H1 (cell line): ENCODE results near the gene UBE2I. TPM values are rescaled to one million over a fixed set of nuclear protein-coding genes. Genes with fewer than 3 reads are reported as not detected.

Experiments
- CTCF ChIA-PET: fragments of 300-600 bp; sonication (Branson Sonifier 250); formaldehyde crosslinking; loops from one replicate; lab custom pipeline; 2021; ENCODE audit not compliant: partially characterized antibody; lab: Charles Lee
- POLR2A ChIA-PET: fragments of 300-600 bp; sonication (Branson Sonifier 250); formaldehyde crosslinking; loops from one replicate; lab custom pipeline; 2021; ENCODE audit warnings: inconsistent platforms; ENCODE audit not compliant: partially characterized antibody; lab: Charles Lee
- DNase-seq, 2 experiments: peaks; one replicate each; pipeline versions ENCODE4 v3.0.0 to v3.0.0-alpha.2; 2010 to 2022; ENCODE audit warnings: low spot score in 2 of 2, low read depth in 1 of 2, mixed read lengths in 1 of 2
- FAIRE-seq: peaks from 2 replicates; lab custom pipeline; 2011; peaks lifted over from hg19 to GRCh38; lab: Jason Lieb, UNC
- H2AFZ ChIP-seq: 2 replicates; pipeline ENCODE4 v1.8.1; 2012; ENCODE audit warnings: low read length, inconsistent platforms
- H2AK5ac ChIP-seq: 2 replicates; pipeline ENCODE4 v1.6.1; 2013; ENCODE audit warnings: low read depth, low read length
- H2BK120ac ChIP-seq: replicated peaks from 2 replicates; pipeline ENCODE3; 2013; ENCODE audit warnings: low read depth, low read length, inconsistent platforms
- H2BK12ac ChIP-seq: 2 replicates; pipeline ENCODE4 v1.6.1; 2013; ENCODE audit warnings: low read depth, low read length
- H2BK15ac ChIP-seq: 2 replicates; pipeline ENCODE4 v1.6.1; 2013; ENCODE audit warnings: low read length
- H2BK20ac ChIP-seq: 2 replicates; pipeline ENCODE4 v1.6.1; 2013; ENCODE audit warnings: low read length
- H2BK5ac ChIP-seq: 2 replicates; pipeline ENCODE4 v1.6.1; 2013; ENCODE audit warnings: low read depth, low read length
- H3K14ac ChIP-seq: 2 replicates; pipeline ENCODE4 v1.6.1; 2013; ENCODE audit warnings: inconsistent platforms; ENCODE audit not compliant: insufficient read length
- H3K18ac ChIP-seq: 2 replicates; pipeline ENCODE4 v1.6.1; 2013; ENCODE audit warnings: low read length; ENCODE audit errors: extremely low read depth
- H3K23ac ChIP-seq: 2 replicates; pipeline ENCODE4 v1.6.1; 2013; ENCODE audit warnings: inconsistent platforms; ENCODE audit not compliant: insufficient read length
- H3K23me2 ChIP-seq: 2 replicates; pipeline ENCODE4 v1.6.1; 2013; ENCODE audit warnings: low read depth, low read length
- H3K27ac ChIP-seq: 2 replicates; pipeline ENCODE4 v1.6.1; 2011; ENCODE audit warnings: low read depth, low read length, inconsistent platforms
- H3K27me3 ChIP-seq, 4 experiments: replicated peaks in 1 of 4; 1 replicate in 1 of 4; 2 replicates in 3 of 4; pipeline versions ENCODE4 v1.6.1 to v1.8.1; 2011 to 2013; ENCODE audit warnings: low read length in 3 of 4, mild to moderate bottlenecking in 3 of 4, inconsistent platforms in 2 of 4, mixed read lengths in 2 of 4, moderate library complexity in 1 of 4; ENCODE audit not compliant: control insufficient read depth in 3 of 4, insufficient read depth in 3 of 4; ENCODE audit errors: extremely low read depth in 1 of 4
- H3K36me3 ChIP-seq, 4 experiments: 2 replicates each; pipeline versions ENCODE4 v1.6.1 to v1.8.1; 2011 to 2013; ENCODE audit warnings: mild to moderate bottlenecking in 4 of 4, low read length in 3 of 4, moderate library complexity in 2 of 4, control low read depth in 1 of 4, inconsistent platforms in 1 of 4; ENCODE audit not compliant: insufficient read depth in 4 of 4, control insufficient read depth in 2 of 4
- H3K4ac ChIP-seq: replicated peaks from 2 replicates; pipeline ENCODE3; 2013; ENCODE audit warnings: low read length, low read depth, mixed read lengths, inconsistent platforms; ENCODE audit not compliant: insufficient read length
- H3K4me1 ChIP-seq, 4 experiments: replicated peaks in 1 of 4; 1 replicate in 1 of 4; 2 replicates in 3 of 4; pipeline versions ENCODE4 v1.6.1 to v1.8.1; 2011 to 2013; ENCODE audit warnings: low read length in 3 of 4, inconsistent platforms in 2 of 4, mixed read lengths in 1 of 4; ENCODE audit not compliant: insufficient read depth in 4 of 4, control insufficient read depth in 3 of 4
- H3K4me2 ChIP-seq, 2 experiments: 2 replicates each; pipeline versions ENCODE4 v1.6.1 to v1.8.1; 2011 to 2013; ENCODE audit warnings: low read depth in 2 of 2, low read length in 2 of 2, control low read depth in 1 of 2, inconsistent platforms in 1 of 2, mild to moderate bottlenecking in 1 of 2; ENCODE audit not compliant: insufficient read depth in 1 of 2
- H3K4me3 ChIP-seq, 4 experiments: fragments of 200-600, 300-600 bp in 1 of 4; sonication (generic), shearing (Covaris generic), sonication (Bioruptor Twin) in 1 of 4; 2 replicates each; pipeline versions ENCODE4 v1.5.1 to v1.8.1; 2011 to 2016; ENCODE audit warnings: low read length in 4 of 4, low read depth in 3 of 4, control low read depth in 2 of 4, inconsistent platforms in 2 of 4, mild to moderate bottlenecking in 2 of 4, mixed read lengths in 1 of 4, moderate library complexity in 1 of 4; ENCODE audit not compliant: insufficient read depth in 2 of 4; ENCODE audit errors: extremely low read depth in 1 of 4
- H3K56ac ChIP-seq: replicated peaks from 2 replicates; pipeline ENCODE3; 2013; ENCODE audit warnings: low read depth, mild to moderate bottlenecking, mixed read lengths, low read length, inconsistent platforms; ENCODE audit not compliant: insufficient read length
- H3K79me1 ChIP-seq: 2 replicates; pipeline ENCODE4 v1.6.1; 2013; ENCODE audit warnings: low read depth, low read length, control low read depth
- H3K79me2 ChIP-seq, 2 experiments: 2 replicates each; pipeline versions ENCODE4 v1.6.1 to v1.8.1; 2012 to 2013; ENCODE audit warnings: low read length in 2 of 2, mild to moderate bottlenecking in 2 of 2, inconsistent platforms in 1 of 2; ENCODE audit not compliant: insufficient read depth in 2 of 2, control insufficient read depth in 1 of 2
- H3K9ac ChIP-seq, 4 experiments: replicated peaks in 1 of 4; 1 replicate in 1 of 4; 2 replicates in 3 of 4; pipeline versions ENCODE4 v1.6.1 to v1.8.1; 2011 to 2013; ENCODE audit warnings: low read depth in 3 of 4, low read length in 3 of 4, control low read depth in 2 of 4, mild to moderate bottlenecking in 2 of 4, moderate library complexity in 2 of 4, inconsistent platforms in 1 of 4; ENCODE audit errors: extremely low read depth in 1 of 4
- H3K9me3 ChIP-seq, 2 experiments: 2 replicates each; pipeline versions ENCODE4 v1.6.1 to v1.8.1; 2012 to 2013; ENCODE audit warnings: mild to moderate bottlenecking in 2 of 2, moderate library complexity in 2 of 2, control low read depth in 1 of 2, inconsistent platforms in 1 of 2, low read depth in 1 of 2, low read length in 1 of 2, mixed read lengths in 1 of 2; ENCODE audit not compliant: insufficient read depth in 2 of 2
- H4K20me1 ChIP-seq, 2 experiments: replicated peaks in 1 of 2; 2 replicates each; pipeline versions ENCODE3 to v1.8.1; 2011 to 2013; ENCODE audit warnings: inconsistent platforms in 2 of 2, low read length in 2 of 2, mild to moderate bottlenecking in 1 of 2; ENCODE audit not compliant: insufficient read depth in 2 of 2, control insufficient read depth in 1 of 2
- H4K5ac ChIP-seq: 2 replicates; pipeline ENCODE4 v1.6.1; 2013; ENCODE audit warnings: low read length, low read depth, mixed read lengths, inconsistent platforms; ENCODE audit not compliant: insufficient read length
- H4K8ac ChIP-seq: 2 replicates; pipeline ENCODE4 v1.8.0; 2013; ENCODE audit warnings: mild to moderate bottlenecking, moderate library complexity, low read length, inconsistent platforms; ENCODE audit not compliant: insufficient read depth; ENCODE audit errors: extremely low read depth
- H4K91ac ChIP-seq: replicated peaks from 2 replicates; pipeline ENCODE3; 2013; ENCODE audit warnings: low read length, mixed read lengths, inconsistent platforms; ENCODE audit not compliant: insufficient read length
- BACH1 ChIP-seq: IDR thresholded peaks from 2 replicates; pipeline ENCODE4 v1.6.1; 2012; ENCODE audit warnings: low read length, improper control_type of control experiment
- CHD1 ChIP-seq: IDR thresholded peaks from 2 replicates; pipeline ENCODE4 v1.6.1; 2012; ENCODE audit warnings: low read depth, low read length, improper control_type of control experiment
- CTCF ChIP-seq, 3 experiments: IDR thresholded peaks; 1 replicate in 2 of 3; 2 replicates in 1 of 3; pipeline versions ENCODE4 v1.5.1 to v1.6.1; 2011; ENCODE audit warnings: low read length in 3 of 3, mild to moderate bottlenecking in 3 of 3, inconsistent platforms in 2 of 3, low read depth in 1 of 3, moderate library complexity in 1 of 3; ENCODE audit not compliant: insufficient read depth in 1 of 3; ENCODE audit errors: control extremely low read depth in 1 of 3
- KDM5A ChIP-seq: fragments of 200-600 bp; IDR thresholded peaks from 2 replicates; pipeline ENCODE4 v1.7.1; 2012; ENCODE audit warnings: mild to moderate bottlenecking, low read length, inconsistent platforms, mixed read lengths
- MAFK ChIP-seq: IDR thresholded peaks from 2 replicates; pipeline ENCODE4 v1.6.1; 2012; ENCODE audit warnings: low read depth, mild to moderate bottlenecking, improper control_type of control experiment, low read length
- RAD21 ChIP-seq, 2 experiments: IDR thresholded peaks in 1 of 2; conservative IDR thresholded peaks in 1 of 2; 2 replicates each; pipeline ENCODE4 v1.6.1; 2011; ENCODE audit warnings: low read depth in 2 of 2, low read length in 2 of 2, improper control_type of control experiment in 1 of 2, inconsistent platforms in 1 of 2, mild to moderate bottlenecking in 1 of 2, moderate library complexity in 1 of 2
- TCF12 ChIP-seq: IDR thresholded peaks from 2 replicates; pipeline ENCODE4 v1.6.1; 2011; ENCODE audit warnings: low read depth, mild to moderate bottlenecking, low read length
- WGBS, 2 experiments: shearing (Covaris generic) in 1 of 2; methylation state at CpG; one replicate each; pipeline versions ENCODE4 v1.1.6 to v1.1.7; 2013 to 2015; ENCODE audit warnings: low lambda C conversion rate in 2 of 2, mixed read lengths in 2 of 2, inconsistent platforms in 1 of 2, low coverage in 1 of 2, missing lambda C conversion rate in 1 of 2; ENCODE audit not compliant: insufficient replicate concordance in 2 of 2, insufficient coverage in 1 of 2, insufficient read length in 1 of 2; ENCODE audit errors: extremely low coverage in 1 of 2, missing lambda C conversion rate in 1 of 2; 5-methylcytosine and 5-hydroxymethylcytosine counted together
- polyA plus RNA-seq, 7 experiments: library from polyadenylated mRNA; depleted of rRNA in 3 of 7; stranded (reverse) in 5 of 7; unstranded in 2 of 7; fragments of >200 nt in 5 of 7; fragments of 200-250 nt in 2 of 7; gene quantifications; 1 replicate in 5 of 7; 2 replicates in 1 of 7; 4 replicates in 1 of 7; pipeline versions ENCODE4 v1.2.1 to v1.2.3, GENCODE V29; 2011 to 2013; ENCODE audit warnings: missing spikeins in 2 of 7, mixed read lengths in 2 of 7
- total RNA-seq: library from RNA; stranded (reverse); fragmentation: NEBNext Ultra II Directional; extraction: Animal tissue kit (Norgen Biotek cat#: 25700); gene quantifications from 2 replicates; pipeline ENCODE4 v1.2.1, GENCODE V29; 2021

UBE2I gene
- total and polyA plus RNA-seq, 2 of the 8 experiments (the other 6 are each of a cell fraction or from before 2014, with no cell fraction given) = 148 to 268 TPM

- Histone ChIP-seq H4K91ac (no peak overlapping the region), H3K14ac (no peak overlapping the region), H3K23ac (no peak overlapping the region), H3K9ac (no peak overlapping the region), H3K79me1 (0 out of 2 replicates have a peak, but pooled peaks cover 5% of the 10 kb centered on the region), H2BK20ac (no peak overlapping the region), H2AFZ (no peak overlapping the region), H4K8ac (no peak overlapping the region), H3K4me3 (no peak overlapping the region), H2BK12ac (no peak overlapping the region), H4K20me1 (peaks cover 0 to 12% of the 10 kb centered on the region in 2 experiments), H3K4me2 (no peak overlapping the region), H3K36me3 (peaks cover 4 to 9% (median 5%) of the 10 kb centered on the region in 4 experiments; a peak in 4 of 8 replicates), H3K56ac (no peak overlapping the region), H3K4me1 (peaks cover 0 to 20% (median 7%) of the 10 kb centered on the region in 4 experiments; a peak in 5 of 7 replicates), H3K27me3 (peaks cover 0 to 6% (median 0%) of the 10 kb centered on the region in 4 experiments; a peak in 3 of 7 replicates), H2BK120ac (no peak overlapping the region), H2AK5ac (no peak overlapping the region), H2BK15ac (no peak overlapping the region), H4K5ac (no peak overlapping the region), H3K23me2 (peaks cover 10% of the 10 kb centered on the region), H3K27ac (no peak overlapping the region), H2BK5ac (no peak overlapping the region), H3K9me3 (no peaks in the 10 kb centered on the region), H3K79me2 (peaks cover 0 to 9% of the 10 kb centered on the region in 2 experiments; a peak in 1 of 4 replicates), H3K4ac (no peak overlapping the region), H3K18ac (no peak overlapping the region)
- FAIRE-seq (no peak), DNase-seq (no peak)
- POLR2A ChIA-PET = interaction anchor here (0.6 to 3.0 kb wide), 9 partner anchors 9 to 75 kb away, joined by 3 to 19 read pairs (median 3); partner anchors contain the start of gene BAIAP3
- WGBS, 2 experiments = 80% methylated on average over 23 of the region's 34 CpGs; no CpG with 5 or more reads in 1 of the 2 experiments
- CTCF ChIA-PET = interaction anchor here (0.9 to 11.1 kb wide), 12 partner anchors 10 to 361 kb away, joined by 3 to 52 read pairs (median 4); partner anchors contain the start of gene BAIAP3
- TF ChIP-seq BACH1 (no peak), TCF12 (no peak), CTCF (IDR thresholded peaks at IDR 0.05; ENCODE audit: control extremely low read depth in 1 of 3, insufficient read depth in 1 of 3, low read depth in 1 of 3, low read length in 3 of 3) (peak in 1 of 3 experiments; percentile 15; a peak in 1 of 4 replicates), KDM5A (no peak), MAFK (no peak), RAD21 (IDR thresholded peaks at IDR 0.05 in 1 of 2, conservative IDR thresholded peaks at IDR 0.05 in 1 of 2; ENCODE audit: low read depth in 2 of 2, low read length in 2 of 2) (peak in 1 of 2 experiments; percentile 20; a peak in 2 of 4 replicates), CHD1 (no peak)
Observed at GRCh38 chr16:1346422-1347285, 37.2 kb downstream of the UBE2I start.
